ENCODE results near the gene ARL6.

DNA sequence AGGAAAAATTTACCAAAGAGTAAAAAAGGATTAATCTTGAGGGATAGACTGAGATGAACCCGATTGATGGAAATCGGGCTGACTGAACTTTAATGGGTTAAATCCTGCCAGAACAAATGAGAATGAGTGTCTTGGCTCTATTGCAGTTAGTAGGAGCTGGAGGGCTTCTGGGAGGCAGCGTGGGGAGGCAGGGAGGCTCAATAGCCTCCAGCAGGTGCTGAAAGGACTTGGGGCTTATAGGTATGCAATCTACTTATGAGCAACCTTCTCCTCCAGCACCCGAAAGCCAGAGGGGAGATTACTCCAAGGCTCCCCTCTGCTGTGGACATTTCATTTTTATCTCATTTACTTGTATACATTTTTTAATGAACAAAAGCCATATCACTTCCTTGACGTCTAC lies 56.2 kb downstream of the ARL6 start:
- no peak for TF ChIP-seq POLR2A (IDR thresholded peaks at IDR 0.05; ENCODE audit: low read depth, low read length)
- no peak for TF ChIP-seq POLR2AphosphoS5 (IDR thresholded peaks at IDR 0.05; ENCODE audit: low read depth, low read length)
